Measurements from ENCODE around the gene GIN1. TPM values are rescaled to one million over a fixed set of nuclear protein-coding genes. Genes with fewer than 3 reads are reported as not detected.

GIN1 gene
- total and polyA plus RNA-seq, 9 of the 15 experiments (the other 6 are each of a cell fraction or from before 2014, with no cell fraction given), result 2.4 to 9.8 (median 7.8) TPM

DNA sequence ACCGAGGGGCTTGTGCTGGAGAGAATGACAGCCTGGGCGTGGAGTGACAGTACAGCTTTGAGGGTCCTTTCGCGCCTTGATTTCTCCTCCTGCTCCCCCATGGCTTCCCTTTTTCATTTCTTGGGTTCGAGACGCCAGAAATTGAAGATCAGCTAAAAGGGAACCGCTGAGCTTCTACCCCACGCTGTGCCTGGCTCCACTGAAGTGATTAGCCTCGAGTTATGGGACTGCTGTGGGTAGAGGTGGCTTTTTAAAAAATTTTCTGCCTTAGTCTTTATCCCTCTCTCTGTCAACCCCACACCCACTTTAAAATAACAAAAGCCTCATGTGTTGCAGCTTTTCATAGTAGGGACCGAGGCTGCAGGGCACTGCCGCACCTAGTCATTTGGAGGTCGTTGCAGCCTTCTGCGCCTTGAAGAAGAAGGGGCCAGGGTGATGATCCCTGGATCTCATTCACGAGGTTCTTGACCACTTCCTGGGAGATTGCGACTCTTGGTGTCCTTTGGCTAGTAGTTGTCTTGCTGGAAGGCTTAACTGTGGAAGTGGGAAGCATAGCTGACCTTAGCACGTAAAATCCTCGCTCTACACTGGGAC, 766 bp upstream of the GIN1 start:
- peak; percentile 63 for FAIRE-seq
- 1% methylated on average over 16 of the region's 17 CpGs for WGBS (ENCODE audit: insufficient coverage, low coverage, missing lambda C conversion rate)
- POLR2A ChIA-PET, result interaction anchor here (0.6 to 2.4 kb wide), 14 partner anchors 9 to 395 kb away, joined by 3 to 13 read pairs (median 6); no protein-coding TSS in a partner anchor
- TF ChIP-seq KDM5B (IDR thresholded peaks at IDR 0.05; ENCODE audit: insufficient replicate concordance, low read depth, low read length) (peak; percentile 48), FOXP1 (CRISPR knock-in tag; IDR thresholded peaks at IDR 0.05) (peak; percentile 58; the same call in 1 of the 2 replicates), HDAC1 (IDR thresholded peaks at IDR 0.05) (peak in 1 of 2 experiments; percentile 3; a peak in 1 of 4 replicates), TBP (optimal IDR thresholded peaks at IDR 0.05; ENCODE audit: low read depth, low read length) (peak; percentile 41), ETV1 (tag; conservative IDR thresholded peaks at IDR 0.05; ENCODE audit: low read depth) (0 out of 2 replicates have a peak, but pooled peaks have one; percentile 48), CTBP1 (IDR thresholded peaks at IDR 0.05; ENCODE audit: borderline replicate concordance) (no peak), SETDB1 (IDR thresholded peaks at IDR 0.05; ENCODE audit: low read length) (no peak), L3MBTL2 (IDR thresholded peaks at IDR 0.05) (0 out of 2 replicates have a peak, but pooled peaks have one; percentile 4), CXXC5 (CRISPR knock-in tag; IDR thresholded peaks at IDR 0.05) (peak; percentile 8; the same call in 1 of the 2 replicates), YY1 (IDR thresholded peaks at IDR 0.05; ENCODE audit: borderline replicate concordance in 1 of 3, control insufficient read depth in 1 of 3, extremely low read depth in 1 of 3, insufficient read depth in 3 of 3, insufficient read length in 1 of 3, insufficient replicate concordance in 2 of 3, low read depth in 1 of 3, low read length in 2 of 3) (peak in 1 of 3 experiments; percentile 13), CHD1 (IDR thresholded peaks at IDR 0.05; ENCODE audit: low read length) (peak; percentile 44), NCOA2 (IDR thresholded peaks at IDR 0.05; ENCODE audit: partially characterized antibody in 2 of 2) (peak in 1 of 2 experiments; percentile 74)
- TF ChIP-seq, protein P1, sequence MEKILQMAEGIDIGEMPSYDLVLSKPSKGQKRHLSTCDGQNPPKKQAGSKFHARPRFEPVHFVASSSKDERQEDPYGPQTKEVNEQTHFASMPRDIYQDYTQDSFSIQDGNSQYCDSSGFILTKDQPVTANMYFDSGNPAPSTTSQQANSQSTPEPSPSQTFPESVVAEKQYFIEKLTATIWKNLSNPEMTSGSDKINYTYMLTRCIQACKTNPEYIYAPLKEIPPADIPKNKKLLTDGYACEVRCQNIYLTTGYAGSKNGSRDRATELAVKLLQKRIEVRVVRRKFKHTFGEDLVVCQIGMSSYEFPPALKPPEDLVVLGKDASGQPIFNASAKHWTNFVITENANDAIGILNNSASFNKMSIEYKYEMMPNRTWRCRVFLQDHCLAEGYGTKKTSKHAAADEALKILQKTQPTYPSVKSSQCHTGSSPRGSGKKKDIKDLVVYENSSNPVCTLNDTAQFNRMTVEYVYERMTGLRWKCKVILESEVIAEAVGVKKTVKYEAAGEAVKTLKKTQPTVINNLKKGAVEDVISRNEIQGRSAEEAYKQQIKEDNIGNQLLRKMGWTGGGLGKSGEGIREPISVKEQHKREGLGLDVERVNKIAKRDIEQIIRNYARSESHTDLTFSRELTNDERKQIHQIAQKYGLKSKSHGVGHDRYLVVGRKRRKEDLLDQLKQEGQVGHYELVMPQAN (IDR thresholded peaks at IDR 0.05; ENCODE audit: borderline replicate concordance), result peak; percentile 35; the same call in 1 of the 2 replicates
- TF ChIP-seq, protein P2, sequence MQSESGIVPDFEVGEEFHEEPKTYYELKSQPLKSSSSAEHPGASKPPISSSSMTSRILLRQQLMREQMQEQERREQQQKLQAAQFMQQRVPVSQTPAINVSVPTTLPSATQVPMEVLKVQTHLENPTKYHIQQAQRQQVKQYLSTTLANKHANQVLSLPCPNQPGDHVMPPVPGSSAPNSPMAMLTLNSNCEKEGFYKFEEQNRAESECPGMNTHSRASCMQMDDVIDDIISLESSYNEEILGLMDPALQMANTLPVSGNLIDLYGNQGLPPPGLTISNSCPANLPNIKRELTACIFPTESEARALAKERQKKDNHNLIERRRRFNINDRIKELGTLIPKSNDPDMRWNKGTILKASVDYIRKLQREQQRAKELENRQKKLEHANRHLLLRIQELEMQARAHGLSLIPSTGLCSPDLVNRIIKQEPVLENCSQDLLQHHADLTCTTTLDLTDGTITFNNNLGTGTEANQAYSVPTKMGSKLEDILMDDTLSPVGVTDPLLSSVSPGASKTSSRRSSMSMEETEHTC (IDR thresholded peaks at IDR 0.05), result 0 out of 2 replicates have a peak, but pooled peaks have one; percentile 37
- TF ChIP-seq, protein P3, sequence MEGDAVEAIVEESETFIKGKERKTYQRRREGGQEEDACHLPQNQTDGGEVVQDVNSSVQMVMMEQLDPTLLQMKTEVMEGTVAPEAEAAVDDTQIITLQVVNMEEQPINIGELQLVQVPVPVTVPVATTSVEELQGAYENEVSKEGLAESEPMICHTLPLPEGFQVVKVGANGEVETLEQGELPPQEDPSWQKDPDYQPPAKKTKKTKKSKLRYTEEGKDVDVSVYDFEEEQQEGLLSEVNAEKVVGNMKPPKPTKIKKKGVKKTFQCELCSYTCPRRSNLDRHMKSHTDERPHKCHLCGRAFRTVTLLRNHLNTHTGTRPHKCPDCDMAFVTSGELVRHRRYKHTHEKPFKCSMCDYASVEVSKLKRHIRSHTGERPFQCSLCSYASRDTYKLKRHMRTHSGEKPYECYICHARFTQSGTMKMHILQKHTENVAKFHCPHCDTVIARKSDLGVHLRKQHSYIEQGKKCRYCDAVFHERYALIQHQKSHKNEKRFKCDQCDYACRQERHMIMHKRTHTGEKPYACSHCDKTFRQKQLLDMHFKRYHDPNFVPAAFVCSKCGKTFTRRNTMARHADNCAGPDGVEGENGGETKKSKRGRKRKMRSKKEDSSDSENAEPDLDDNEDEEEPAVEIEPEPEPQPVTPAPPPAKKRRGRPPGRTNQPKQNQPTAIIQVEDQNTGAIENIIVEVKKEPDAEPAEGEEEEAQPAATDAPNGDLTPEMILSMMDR (IDR thresholded peaks at IDR 0.05 in 2 of 3, conservative IDR thresholded peaks at IDR 0.05 in 1 of 3; ENCODE audit: insufficient read depth in 2 of 3, low read depth in 1 of 3, low read length in 3 of 3), result no peak

More for the DNA sequence above, 766 bp upstream of the GIN1 start:
- peaks cover 92% of the 10 kb centered on the region for H3K79me2 ChIP-seq (ENCODE audit: control insufficient read depth, insufficient read depth, low read length)
- no peaks in the 10 kb centered on the region for H3K9me1 ChIP-seq (ENCODE audit: control insufficient read depth, insufficient read depth, low read length)
- H3K27me3 ChIP-seq (ENCODE audit: control insufficient read depth in 2 of 2, insufficient read depth in 2 of 2, low read length in 2 of 2), result no peaks in the 10 kb centered on the region
- intact Hi-C loops (cut with micrococcal nuclease), result loop anchor here (2.0 to 10.0 kb wide), 3 partner anchors 63 to 964 kb away; partner anchors contain the start of gene MACIR
- in situ Hi-C loops (cut with MboI), result no loop called here
- peaks cover 0 to 14% of the 10 kb centered on the region in 2 experiments; a peak in 3 of 5 replicates for H3K4me1 ChIP-seq (replicated peaks in 1 of 2; ENCODE audit: control insufficient read depth in 2 of 2, insufficient read depth in 2 of 2, low read length in 2 of 2)
- peak overlapping the region; percentile 86 for H2AFZ ChIP-seq (ENCODE audit: low read depth, low read length)
- ATAC-seq (peak; percentile 45), DNase-seq (ENCODE audit: extremely low read depth in 1 of 4, low spot score in 3 of 4) (peak; percentile 14 to 60 (median 28))
- BruUV-seq (replicated peaks), result TSS peak; percentile 62
- no peaks in the 10 kb centered on the region for H4K20me1 ChIP-seq (replicated peaks; ENCODE audit: control insufficient read depth, insufficient read depth, low read length)
- H3K4me3 ChIP-seq, result peak overlapping the region; percentile 60
- H3K9me3 ChIP-seq (replicated peaks; ENCODE audit: control insufficient read depth, insufficient read depth, low read depth, low read length), result no peaks in the 10 kb centered on the region
- H3K9ac ChIP-seq (ENCODE audit: insufficient read depth in 1 of 2, low read depth in 2 of 2, low read length in 2 of 2), result peak overlapping the region; percentile 98 to 99
- peaks cover 18% of the 10 kb centered on the region for H3K36me3 ChIP-seq (ENCODE audit: control insufficient read depth, insufficient read depth, low read length)
- H3K4me2 ChIP-seq (ENCODE audit: insufficient read depth, low read length), result peak overlapping the region; percentile 90
- peak overlapping the region; percentile 99 for H3K27ac ChIP-seq (ENCODE audit: extremely low read depth, low read depth, low read length)
- CTCF ChIA-PET (ENCODE audit: low intra/inter-chr PET ratio), result no interaction called here
